DMS153 treated with DMSO at 0.1 percent for 48 hours (cell line): Measurements from ENCODE around the gene PNPLA7.

Experiments
- DNase-seq: peaks from one replicate; lab custom pipeline; 2025; ENCODE audit not compliant: unreplicated experiment; lab: John Stamatoyannopoulos, UW

PNPLA7 gene

GRCh38 chr9:137462986-137463930 is 86.9 kb downstream of the PNPLA7 start:
- DNase-seq: no peak

DNA sequence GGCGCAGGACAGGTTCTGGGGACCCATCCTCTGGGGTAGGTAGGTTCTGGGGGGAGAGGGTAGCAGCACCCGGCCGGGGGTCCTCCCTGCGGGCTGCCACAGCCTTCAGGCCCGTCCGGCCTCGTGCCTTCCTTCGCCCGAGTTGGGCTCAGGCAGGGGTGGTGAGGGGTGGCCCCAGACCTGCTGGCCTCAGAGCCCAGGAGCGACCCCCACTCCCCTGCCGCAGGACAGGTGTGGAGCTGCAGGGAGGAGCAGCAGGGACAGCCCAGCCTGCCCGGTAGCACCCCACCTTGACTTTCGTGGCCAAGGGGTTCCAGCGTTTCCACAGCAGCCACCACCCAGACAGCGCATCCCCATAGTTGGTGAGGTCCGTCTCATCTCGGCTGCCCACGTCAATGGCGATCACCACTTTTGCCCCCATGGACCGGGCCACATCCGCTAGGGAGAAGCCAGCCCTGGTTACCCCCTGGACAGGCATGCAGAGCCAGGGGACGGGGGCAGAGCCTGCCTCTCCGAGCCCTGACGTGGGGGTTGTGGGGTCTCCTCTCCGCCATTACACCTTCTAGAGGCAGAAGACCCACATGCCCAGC is 87.7 kb downstream of the PNPLA7 start:
- no peak for DNase-seq

DNA sequence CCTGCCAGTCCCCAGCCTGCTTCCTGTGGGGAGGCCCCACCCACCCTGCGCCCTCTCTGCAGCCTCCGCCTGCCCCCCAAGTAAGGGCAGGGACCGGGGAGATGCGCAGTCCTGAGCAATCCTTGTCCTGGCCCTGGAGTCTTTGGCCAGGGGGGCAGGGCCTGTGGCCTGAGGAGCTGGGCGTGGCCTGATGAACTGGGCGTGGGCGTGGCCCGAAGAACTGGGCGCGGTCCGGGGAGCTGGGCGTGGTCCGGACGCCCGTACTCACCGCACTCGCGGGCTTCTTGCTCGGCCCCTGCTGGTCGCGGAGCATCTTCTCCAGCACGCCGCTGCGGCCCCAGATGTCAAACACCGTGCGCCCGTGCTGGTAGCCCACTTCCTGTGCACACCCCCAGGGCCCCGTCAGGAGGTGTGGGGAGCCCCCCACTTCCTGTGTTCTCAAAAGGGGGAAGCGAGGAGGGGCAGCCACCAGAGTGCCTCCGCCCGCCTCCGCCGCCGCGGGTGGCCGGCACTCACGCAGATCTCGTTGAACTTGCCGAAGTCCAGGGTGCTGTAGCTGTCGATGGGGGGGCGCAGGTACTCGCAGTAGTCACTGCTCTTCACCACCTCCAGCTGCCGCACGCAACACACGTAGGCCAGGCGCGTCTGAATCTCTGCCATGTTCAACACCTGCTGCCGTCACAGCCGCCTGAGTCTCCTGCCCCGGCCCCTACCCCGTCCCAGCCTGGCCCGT is 88.4 kb downstream of the PNPLA7 start:
- DNase-seq: no peak

- no peak for DNase-seq
These were observed 88.9 kb downstream of the PNPLA7 start for GRCh38 chr9:137461316-137461662.

GRCh38 chr9:137460363-137461315 is 89.6 kb downstream of the PNPLA7 start:
- no peak for DNase-seq

- DNase-seq: no peak
These were observed 90.4 kb downstream of the PNPLA7 start for GRCh38 chr9:137459601-137460362.

- DNase-seq: peak; percentile 87
These were observed 91.0 kb downstream of the PNPLA7 start, which contains the start of gene NSMF for GRCh38 chr9:137459152-137459600. NSMF (minus strand) TSS chr9:137459334; CDS start chr9:137459102, 232 bp downstream.

- no peak for DNase-seq
These were observed 91.7 kb downstream of the PNPLA7 start for GRCh38 chr9:137458194-137459151.

DNA sequence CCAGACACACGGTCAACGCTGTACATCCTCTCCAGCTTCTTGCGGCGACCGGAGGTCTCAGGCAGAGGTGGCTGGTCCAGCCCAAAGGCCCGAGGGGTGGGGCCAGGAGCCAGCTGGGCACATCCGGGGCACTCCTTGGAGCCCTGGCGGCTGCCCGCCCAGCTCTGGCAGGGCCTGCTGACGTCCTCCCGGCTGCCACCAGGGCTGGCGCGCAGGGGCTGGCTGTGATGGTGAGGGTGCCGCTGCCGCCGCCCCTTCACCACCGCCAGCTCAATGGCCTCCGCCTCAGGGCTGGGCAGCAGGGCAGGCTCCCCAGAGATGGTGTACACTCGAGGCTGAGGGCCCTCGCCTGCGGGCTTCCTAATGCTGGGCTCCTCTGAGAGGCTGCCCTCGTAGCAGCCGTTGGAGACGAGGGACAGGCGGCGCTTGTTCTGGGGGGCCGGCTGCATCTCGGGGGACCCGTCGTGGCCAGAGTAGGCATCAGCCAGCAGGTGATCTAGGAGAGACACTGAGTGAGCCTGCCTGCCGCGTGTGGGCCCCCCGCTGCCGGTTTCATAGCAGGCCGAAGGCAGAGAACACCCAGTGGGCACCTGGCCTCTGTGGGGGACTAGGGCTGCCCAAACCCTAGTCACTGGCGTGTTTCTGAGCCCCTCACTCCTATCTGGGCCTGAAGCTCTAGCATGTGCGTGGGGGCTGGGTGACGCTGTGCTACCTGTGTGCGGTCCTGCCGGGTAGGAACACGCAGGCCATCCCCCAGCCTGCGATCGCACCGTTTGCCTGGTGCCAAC is 92.6 kb downstream of the PNPLA7 start:
- no peak for DNase-seq

- DNase-seq: no peak
These were observed 93.3 kb downstream of the PNPLA7 start for GRCh38 chr9:137456864-137457405.

DNA sequence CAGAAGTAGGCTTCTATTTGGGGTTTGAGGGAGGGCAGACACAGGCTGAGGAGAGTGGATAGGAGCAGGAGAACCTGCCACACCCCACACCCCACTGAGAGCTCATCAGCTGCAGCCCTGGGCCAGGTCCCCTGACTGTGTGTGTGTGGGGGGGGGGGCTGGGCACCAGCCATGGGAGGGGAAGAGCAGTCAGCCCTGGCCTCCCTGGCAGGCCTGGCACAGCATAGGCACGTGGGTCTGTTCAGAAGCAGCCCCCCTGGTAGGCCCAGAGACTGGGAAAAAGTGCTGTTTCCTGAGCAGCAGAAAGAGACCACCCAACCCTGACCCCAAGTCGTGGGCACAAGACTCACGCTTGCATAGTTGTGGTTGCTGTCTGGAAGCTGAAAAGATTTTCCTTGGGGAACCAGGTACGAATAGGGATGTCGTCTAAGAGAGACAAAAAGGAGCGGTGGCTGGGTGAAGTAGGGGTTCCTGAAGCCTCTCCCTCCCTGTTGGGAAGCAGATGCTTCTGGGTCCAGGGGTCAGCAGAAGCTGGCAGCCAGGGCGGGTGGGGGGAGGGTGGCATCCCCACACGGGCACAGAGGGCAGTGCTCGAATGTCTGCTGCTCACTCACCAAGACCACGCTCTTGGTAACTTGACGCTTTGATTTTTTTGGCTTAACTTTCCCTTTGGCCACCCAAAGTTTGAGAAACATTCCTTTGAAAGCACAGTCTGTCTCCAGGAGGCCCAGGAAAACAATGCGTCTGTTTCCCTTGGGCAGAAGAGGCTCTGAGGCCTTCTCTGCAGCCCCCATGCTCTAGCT is 93.9 kb downstream of the PNPLA7 start:
- DNase-seq: no peak

- no peak for DNase-seq
These were observed 94.7 kb downstream of the PNPLA7 start for GRCh38 chr9:137455359-137455991.

DNA sequence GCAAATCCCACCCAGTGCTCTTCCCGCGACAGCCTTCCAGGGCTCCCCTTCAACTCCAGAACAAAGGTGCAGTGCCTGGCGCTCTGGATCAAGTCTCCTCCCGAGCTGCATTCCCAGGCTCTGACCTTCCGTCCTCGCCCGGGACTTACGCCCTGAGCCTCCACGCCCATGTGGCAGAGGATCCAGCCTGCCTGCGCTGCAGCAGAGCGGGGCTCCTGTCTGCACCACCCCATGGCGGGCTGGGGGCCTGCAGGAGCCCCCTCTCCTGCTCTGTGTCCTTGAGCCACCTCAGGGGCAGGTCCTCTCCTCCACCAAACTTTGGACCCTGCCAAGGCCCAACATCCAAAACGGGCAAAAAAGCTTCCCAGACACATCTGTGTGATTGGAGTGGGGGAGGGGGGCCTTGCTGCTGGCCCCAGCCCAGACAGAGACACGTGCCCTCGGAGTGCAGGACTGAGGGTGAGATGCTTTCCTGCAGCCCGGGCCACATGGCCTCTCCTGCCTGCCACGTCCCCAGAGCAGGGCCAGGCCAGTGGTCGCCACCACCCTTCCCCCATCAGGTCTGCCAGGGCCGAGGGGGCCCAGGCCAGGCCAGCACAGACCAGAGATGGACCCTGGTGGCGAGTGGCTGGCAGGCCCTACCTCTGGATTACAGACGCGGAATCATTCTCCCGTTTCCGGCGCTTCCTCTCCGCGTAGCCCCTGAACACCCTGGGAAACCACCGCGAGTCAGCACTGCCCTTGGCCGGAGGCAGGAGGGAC is 95.4 kb downstream of the PNPLA7 start:
- no peak for DNase-seq

DNA sequence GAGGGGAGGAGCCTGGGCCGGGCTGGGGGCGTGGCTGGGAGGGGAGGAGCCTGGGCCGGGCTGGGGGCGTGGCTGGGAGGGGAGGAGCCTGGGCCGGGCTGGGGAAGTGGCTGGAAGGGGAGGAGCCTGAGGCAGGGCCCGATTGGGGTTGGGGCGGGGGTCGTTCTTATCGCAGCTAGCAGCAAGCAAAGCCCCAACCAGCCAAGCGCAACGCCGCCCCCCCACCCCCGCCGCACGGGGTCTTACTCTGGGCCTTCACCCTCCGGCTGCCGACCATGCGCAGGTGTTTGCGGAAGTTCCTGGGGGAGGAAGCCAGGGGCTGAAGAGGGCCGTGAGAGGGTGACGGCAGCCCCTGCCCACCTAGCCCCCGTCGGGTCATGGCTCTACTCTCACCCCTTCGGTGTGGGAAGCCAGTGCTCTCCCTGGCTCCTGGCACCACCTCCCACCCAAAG is 96.0 kb downstream of the PNPLA7 start:
- DNase-seq: no peak

GRCh38 chr9:137453643-137454081 is 96.5 kb downstream of the PNPLA7 start:
- no peak for DNase-seq
